ENCODE measurements around the gene SYNE1.

DNA sequence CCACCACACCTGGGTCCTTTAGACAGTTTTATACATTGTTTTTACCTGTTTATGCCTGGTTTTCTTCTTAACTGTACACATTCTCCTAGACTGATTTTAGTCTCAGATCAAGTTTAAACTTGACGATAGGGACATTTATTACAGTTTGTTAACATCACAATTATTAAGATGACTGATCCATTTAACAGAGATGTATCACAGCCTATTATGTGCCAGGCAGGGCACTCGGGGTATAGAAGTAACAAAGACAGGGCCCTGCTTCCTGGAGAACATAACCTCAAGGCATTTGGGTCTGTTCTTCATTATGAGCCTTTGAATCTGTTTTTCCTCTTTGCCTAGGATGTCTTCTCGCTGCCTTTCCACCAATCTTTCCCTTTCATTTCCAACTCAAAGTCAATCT lies 449.2 kb downstream of the SYNE1 start:
- TF ChIP-seq POLR2A (IDR thresholded peaks at IDR 0.05; ENCODE audit: low read length) (no peak), GATA1 (IDR thresholded peaks at IDR 0.05; ENCODE audit: low read depth, low read length) (no peak)

Measured in erythroblast (primary cell).